HTERT RPE-1 (cell line): ENCODE measurements around the gene CLCN6.

Experiments
- in situ Hi-C: fragments of 300-500 bp; cut with MboI; formaldehyde crosslinking; loops from 4 replicates; pipeline ENCODE4 v1.14.3; 2020; ENCODE audit warnings: low sequenced_read_pairs

The CLCN6 gene, protein sequence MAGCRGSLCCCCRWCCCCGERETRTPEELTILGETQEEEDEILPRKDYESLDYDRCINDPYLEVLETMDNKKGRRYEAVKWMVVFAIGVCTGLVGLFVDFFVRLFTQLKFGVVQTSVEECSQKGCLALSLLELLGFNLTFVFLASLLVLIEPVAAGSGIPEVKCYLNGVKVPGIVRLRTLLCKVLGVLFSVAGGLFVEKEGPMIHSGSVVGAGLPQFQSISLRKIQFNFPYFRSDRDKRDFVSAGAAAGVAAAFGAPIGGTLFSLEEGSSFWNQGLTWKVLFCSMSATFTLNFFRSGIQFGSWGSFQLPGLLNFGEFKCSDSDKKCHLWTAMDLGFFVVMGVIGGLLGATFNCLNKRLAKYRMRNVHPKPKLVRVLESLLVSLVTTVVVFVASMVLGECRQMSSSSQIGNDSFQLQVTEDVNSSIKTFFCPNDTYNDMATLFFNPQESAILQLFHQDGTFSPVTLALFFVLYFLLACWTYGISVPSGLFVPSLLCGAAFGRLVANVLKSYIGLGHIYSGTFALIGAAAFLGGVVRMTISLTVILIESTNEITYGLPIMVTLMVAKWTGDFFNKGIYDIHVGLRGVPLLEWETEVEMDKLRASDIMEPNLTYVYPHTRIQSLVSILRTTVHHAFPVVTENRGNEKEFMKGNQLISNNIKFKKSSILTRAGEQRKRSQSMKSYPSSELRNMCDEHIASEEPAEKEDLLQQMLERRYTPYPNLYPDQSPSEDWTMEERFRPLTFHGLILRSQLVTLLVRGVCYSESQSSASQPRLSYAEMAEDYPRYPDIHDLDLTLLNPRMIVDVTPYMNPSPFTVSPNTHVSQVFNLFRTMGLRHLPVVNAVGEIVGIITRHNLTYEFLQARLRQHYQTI

DNA sequence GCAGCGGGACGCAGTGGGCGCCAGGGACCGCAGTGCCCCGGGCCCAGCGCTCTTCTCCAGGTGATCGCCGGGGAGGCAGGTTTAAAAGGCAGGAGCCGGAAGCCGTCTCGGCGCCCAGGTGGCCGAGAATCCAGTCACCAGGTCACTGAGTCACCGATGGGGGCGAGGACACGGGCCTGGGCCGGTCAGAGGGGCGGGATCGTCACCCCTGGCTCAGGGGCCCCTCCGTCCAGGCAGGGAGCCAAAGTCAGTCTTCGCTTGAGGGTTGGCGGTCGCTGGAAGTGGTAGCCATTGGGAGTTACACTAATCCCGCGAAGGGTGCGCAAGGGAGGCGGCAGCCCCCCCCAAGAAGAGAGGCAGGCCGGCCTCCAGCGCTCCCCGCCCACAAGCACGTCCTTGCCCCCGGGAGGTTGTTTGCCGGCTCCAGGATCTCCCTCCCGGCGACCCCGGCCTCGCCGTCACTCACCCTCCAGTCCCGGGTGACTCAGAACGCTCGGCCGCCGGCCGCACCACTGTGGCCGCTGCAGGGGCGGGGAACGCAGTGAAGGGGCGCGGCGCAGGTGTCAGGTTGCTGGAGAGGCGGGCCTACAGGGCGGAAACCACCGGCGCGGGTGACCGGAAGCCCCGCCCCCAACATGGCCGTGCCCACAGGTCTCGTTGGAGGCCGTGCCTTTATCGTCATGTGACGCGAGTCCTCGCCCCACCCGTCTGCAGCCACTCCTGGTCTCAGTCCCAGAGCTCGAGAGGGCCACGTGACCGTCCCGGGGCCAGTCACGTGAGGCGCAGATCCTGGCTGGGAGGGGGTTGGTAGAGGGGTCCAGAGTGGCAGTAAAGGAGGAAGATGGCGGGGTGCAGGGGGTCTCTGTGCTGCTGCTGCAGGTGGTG, at the start of gene CLCN6, which contains the start of gene MTHFR:
Gene CLCN6, plus strand, starts transcription at position 770 of the 885 bp plus-strand sequence. Its CDS starts 72 bp downstream, at position 842.
Gene MTHFR, minus strand, starts transcription at position 543 of the 885 bp plus-strand sequence. CDS start 2,848 bp downstream, outside the sequence.
- in situ Hi-C loops, result no loop called here

DNA sequence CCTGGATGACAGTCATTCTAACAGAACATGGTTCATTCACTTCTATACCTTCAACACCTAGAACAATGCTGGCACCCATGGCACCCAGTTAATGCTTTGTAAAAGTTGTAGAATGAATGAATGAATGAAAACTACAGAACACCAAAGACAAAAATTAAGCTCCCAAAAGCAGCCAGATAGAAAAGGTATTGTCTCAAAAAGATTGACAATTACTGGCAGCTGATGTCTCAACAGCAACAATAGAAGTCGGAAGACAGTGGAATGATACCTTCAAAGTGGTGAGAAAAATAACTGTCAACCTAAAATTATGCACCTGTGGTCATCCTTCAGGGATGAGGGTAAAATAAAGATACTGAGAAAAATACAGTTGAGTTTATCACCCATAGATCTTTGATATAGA, 48.9 kb upstream of the CLCN6 start:
- in situ Hi-C loops, result no loop called here

DNA sequence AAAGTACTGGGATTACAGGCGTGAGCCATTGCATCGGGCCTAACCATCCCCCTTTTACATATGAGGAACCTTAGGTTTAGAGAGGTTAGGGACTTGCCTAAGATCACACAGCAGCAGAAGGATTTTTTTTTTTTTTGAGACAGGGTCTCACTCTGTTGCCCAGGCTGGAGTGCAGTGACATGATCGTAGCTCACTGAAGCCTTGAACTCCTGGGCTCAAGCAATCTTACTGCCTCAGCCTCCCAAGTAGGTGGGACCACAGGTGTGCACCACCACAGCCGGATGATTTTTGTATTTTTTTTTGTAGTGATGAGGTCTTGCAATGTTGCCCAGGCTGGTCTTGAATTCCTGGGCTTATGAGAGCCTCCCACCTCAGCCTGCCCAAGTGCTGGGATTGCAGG, 46.2 kb upstream of the CLCN6 start:
- in situ Hi-C loops, result no loop called here

DNA sequence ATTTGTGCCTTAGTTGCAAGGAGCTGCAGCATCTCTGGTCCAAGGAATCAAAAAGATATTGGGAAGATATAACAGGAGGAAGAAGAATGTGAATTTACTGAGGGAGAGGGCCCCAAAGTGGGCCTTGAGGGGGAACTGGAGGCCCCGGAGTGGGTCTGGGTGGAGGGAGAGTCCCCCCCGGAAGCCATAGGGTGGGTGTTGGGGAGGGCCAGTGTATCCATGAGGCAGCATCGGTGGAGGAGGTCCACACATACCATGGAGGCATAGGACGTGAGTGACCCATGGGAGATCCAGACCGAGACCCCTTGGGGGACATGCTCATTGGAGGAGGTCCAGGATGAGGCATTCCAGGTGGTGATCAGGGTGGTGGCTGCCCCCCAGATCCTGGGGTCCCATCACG, 44.7 kb upstream of the CLCN6 start:
- in situ Hi-C loops, result no loop called here

DNA sequence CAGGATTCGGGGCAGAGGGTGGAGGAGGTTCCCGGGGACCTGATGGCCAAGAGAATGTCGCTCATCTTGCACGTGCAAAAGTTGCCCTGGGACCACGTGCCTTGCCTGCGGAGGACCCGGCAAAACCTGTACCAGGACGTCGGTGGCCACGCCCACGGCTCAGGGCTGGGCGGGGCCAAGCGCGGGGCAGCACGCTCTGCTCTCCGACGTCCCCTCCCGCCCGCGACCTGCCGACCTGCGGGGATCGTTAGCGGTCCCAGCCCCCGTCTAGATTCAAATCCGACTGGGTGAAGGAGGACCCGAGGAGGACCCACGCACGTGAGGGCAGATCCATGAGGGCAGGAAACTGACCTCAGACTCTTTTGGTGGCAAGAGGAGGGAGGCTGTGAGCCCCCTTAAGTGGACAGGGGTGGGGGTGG, 44.0 kb upstream of the CLCN6 start, which contains the start of gene C1orf167:
Gene C1orf167, plus strand, starts transcription at position 206 of the 419 bp plus-strand sequence. CDS start 2,208 bp downstream, outside the sequence.
- in situ Hi-C loops, result no loop called here

DNA sequence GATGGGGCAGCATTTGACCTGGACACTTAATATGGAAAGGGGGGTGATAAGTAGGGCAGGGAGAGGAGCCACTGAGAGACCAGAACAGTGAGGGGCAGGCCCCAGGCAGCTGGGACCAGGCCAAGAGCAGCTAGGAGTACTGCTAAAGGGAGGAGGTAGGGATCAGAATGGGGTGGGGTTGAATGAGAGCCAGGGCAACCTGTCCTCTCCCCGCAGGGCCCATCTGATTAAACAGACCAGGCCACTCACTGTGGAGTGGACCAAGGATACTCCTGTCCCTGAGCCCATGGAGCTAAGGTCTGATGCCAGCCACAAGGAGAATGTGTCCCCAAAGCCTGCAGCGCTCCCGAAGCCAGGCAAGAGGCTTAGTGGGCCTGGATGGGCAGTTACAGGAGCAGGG, 41.9 kb upstream of the CLCN6 start:
- in situ Hi-C loops, result no loop called here

DNA sequence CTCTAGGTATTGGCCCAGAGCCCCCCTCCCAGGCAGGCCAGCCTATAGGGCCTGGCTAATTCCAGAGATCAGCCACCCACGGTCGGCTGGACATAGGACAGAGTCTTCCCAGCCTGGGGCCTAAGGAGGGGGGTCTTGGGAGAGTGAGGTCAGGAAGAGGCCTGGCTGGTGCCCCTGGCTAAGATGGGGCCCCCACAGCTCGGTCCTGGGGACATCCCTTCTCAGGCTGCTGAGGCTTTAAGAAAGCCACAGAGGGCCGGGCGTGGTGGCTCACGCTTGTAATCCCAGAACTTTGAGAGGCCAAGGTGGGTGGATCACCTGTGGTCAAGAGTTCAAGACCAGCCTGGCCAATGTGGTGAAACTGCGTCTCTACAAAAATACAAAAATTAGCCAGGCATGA, 41.5 kb upstream of the CLCN6 start:
- in situ Hi-C loops, result no loop called here

DNA sequence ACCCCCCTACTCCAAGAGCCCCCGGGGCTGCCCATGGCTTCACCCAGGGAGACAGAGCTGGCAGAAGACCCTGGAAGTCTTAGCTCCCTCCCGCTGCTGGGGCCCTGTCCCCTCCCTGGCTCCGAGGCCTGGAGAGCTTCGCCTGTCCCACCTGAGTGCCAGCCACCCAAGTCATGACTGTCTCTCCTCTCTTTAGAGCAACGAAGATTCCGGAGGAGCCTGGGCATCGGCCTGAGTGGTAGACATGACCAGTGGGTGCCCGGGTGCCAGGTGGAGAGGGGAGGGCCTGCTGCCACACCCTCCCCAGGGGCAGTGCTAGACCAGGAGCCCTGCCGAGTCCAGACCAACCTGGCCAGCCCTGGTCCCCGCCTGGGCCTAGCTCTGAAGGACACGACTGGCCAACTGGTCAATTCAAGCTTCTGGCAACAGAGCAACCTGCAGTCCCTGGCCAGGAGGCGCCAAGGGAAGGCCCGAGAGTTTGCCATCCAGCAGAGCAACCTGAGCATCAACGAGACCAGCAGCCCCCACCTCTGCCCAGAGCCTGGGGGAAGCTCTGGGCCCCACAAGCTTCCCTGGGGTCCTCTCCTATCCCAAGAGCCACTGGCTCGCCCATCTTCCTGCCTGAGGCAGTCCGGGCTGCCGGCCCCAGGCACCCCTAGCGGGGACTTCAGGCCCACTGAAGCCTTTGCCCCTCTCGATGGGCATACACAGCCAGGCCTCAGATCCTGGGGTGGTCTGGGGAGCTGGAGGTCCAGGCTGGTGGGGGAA, 40.1 kb upstream of the CLCN6 start:
- in situ Hi-C loops, result no loop called here

DNA sequence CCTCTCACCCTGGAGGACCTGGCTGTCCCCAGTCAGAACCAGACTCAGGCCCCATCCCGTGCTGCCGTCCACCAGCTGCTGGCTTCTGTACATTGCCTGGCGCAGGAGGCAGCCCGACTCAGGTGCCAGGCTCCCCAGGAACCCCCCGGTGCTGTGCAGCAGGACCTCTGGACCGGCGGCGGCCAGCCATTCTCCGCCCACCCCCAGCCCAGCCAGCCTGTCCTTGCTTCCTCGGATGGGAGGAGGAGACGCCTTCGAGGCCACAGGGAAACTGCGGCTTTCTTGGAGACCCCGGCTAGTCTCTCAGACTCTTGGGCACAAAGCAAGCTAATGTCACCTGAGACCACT, 39.6 kb upstream of the CLCN6 start:
- in situ Hi-C loops, result no loop called here

DNA sequence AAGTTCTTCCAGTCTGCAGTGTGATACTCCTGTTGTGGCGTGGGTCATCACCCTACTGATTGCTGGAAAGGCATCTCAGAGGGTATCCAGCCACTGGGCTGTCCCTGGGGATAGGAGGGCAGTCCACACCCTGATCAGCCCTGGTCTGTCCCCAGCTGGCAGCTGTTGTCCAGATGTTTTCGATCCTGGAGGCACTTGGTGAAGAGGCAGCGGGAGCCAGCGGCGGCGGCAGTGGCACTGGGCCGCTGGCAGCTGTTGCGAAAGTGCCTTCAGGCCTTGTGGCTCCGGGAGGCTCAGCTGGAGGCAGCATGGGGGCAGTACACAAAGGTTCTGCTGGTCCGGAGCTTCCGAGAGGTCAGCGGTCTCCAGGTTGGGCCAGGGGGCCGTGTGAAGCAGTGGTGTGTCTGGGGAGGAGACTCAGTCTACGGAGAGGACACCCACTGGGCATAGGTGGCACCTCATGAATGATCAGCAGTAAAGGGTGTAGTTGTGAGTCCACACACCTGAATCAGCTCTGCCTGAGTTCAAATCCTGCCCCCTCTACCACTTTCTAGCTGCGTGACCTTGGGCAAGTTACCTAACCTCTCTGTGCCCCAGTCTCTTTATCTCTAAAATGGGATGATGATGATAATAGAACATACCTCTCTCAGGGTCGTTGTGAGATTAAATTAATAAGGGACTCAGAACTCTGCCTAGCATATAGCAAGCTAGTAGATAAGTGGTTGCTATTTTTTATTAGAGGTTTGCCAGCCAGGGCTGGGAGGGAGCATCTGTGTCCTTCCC, 37.9 kb upstream of the CLCN6 start:
- in situ Hi-C loops, result no loop called here

DNA sequence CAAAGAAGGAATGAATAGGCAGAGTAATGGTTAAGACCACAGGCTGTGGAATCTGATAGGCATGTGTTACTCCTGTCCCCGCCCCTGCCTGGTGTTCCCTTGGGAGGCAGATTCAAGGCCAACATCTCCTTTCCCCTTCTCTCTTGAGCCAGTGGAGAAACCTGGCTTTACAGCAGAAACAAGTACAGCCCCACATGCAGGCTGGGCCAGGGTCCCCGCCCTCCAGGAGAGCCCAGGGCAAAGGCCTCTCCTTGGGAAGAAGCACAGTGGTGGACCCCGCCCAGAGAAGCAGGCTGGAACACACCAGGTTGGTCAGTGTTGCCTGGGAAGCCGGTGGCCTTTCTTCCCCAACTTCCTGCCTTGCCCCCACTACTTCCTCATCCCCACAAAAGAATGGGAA, 37.2 kb upstream of the CLCN6 start:
- in situ Hi-C loops, result no loop called here

DNA sequence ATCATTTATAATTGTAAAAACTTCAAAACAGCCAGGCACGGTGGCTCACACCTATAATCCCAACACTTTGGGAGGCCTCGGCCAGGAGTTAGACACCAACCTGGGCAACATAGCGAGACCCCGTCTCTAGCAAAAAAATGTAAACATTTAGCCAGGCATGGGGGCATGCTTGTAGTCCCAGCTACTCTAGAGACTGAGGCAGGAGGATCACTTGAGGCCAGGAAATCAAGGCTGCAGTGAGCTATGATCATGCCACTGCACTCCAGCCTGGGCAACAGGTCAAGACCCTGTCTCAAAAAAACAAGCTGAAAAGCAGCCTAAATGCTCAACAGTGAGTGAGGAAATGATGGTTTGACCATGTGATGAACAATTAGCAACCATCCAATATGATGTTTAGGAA, 36.7 kb upstream of the CLCN6 start:
- in situ Hi-C loops, result no loop called here

DNA sequence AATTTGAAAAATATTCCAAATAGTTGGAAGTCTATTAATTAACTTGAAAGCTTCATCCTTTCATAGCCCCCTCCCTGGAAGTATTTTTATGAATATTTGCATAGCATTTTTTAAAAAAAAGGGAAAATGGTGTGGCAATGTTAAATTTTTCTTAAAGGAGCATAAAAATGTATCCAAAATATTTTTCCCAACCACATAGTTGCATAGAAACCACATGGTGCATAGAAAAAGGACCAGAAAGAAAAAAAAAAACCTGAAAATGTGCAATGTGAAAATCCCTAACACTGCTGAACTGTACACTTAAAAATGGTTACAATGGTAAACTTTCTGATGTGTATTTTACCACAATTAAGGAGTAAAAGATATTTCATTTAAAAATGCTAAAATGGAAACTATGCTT, 36.0 kb upstream of the CLCN6 start:
- in situ Hi-C loops, result no loop called here

DNA sequence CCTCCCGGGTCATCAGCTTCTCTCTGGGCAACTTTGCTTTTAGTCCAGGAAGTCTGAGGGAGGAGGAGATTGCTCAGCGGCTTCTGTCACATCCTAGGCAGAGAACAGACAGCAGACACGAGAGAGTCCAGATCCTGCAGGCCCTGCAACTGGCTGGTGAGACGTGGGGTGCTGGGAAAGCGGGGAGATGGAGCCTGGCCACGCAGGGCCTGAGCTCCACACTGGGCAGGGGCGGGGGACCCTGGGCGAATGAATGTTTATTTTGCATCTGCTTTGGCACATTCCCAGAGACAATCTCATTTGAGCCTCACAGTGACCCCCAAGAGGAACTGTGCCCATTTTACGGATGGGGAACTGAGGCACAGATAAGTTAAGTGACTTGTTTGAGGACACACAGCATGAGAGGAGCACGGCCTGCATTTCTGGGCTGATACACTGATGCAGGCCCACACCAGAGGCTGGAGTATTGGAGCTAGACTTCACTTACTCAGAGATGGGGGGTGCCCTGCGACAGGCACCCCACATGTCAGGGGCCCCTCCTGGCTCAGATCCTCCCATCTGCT, 34.4 kb upstream of the CLCN6 start:
- in situ Hi-C loops, result no loop called here

DNA sequence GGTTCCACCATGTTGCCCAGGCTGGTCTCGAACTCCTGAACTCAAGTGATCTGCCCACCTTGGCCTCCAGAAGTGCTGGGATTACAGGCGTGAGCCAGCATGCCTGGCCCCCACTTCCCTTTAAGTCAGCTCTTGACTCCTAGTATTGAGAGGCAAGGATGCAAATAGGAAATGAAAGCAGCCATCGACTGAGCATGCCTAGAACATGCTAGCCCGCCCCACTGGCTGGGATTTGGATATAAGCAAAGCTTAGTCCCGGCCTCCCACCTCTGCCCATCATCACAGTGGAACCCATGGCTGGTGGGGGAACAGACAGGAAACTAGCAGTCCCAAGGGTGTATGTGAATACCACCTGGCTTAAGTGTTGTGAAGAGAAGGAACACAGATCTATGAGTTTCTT, 33.5 kb upstream of the CLCN6 start:
- in situ Hi-C loops, result no loop called here

DNA sequence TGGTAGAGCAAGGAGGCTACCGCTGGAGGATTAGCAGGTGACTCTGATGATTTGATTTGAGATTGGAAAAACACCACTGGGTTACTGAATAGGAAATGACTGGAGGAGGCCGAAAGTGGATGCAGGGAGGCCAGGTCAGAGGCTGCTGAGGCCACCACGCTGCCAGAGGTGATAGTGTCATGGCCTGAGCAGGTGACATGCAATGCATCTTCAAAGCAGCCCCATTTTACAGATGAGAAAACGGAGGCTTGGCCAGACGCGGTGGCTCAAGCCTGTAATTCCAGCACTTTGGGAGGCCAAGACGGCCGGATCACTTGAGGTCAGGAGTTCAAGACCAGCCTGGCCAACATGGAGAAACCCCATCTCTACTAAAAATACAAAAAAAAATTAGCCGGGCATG, 31.2 kb upstream of the CLCN6 start:
- in situ Hi-C loops, result no loop called here

DNA sequence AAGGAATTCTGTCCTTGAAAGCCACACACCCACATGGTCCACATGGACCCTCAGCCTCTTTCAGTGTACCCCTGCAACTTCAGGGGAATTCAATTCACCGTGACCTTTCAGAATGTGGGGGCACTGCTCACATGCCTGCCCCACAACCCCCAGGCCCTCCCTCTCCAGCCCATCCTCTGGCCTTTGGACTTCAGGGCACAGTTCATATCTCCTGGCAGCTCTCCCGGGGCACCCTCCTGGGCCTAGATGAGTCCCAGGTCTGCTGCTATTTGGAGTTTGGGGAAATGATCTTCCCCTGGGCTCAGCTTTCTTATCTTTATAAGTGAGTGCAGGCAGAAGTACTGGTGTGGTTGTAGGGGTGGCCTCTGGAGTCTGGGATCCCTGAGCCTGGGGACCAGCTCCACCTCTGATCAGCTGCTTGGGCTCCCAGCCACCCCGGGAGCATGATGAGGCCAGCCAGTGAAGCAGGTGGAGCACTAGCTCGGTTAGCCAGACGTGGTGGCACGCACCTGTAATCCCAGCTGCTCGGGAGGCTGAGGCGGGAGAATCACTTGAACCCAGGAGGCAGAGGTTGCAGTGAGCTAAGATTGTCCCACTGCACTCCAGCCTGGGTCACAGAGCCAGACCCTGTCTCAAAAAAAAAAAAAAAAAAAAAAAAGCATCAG, 28.2 kb upstream of the CLCN6 start:
- in situ Hi-C loops, result no loop called here

DNA sequence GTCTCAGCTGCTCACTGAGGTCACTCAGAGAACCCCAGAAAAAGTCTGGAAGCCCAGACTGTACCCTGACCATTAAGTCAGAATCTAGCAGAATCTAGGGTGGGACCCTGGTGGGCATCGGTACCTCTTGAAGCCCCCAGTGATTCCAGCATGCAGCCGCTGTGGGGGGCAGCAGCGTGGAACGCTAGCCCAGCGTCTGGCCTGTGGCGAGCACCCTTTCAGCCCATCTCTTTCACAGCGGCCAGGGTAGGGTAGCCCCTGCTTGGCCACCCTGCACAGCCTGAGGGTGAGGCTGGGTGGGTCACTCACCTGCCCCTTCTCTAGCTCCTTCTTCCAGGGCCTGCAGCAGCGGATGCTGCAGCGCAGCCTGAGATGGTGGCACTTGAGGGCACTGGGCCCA, 27.7 kb upstream of the CLCN6 start:
- in situ Hi-C loops, result no loop called here
